GM23338 (cell line): Measurements from ENCODE around the gene NSD1. TPM values are rescaled to one million over a fixed set of nuclear protein-coding genes. Genes with fewer than 3 reads are reported as not detected.

Experiments used
- ATAC-seq: fragments of 200-7000 bp; cut with Tn5 transposase; 3 replicates; pipeline ENCODE4 v1.9.1; 2020
- DNase-seq: peaks from one replicate; pipeline ENCODE4 v3.0.0-alpha.2; 2015; ENCODE audit warnings: low spot score
- H2AFZ ChIP-seq: fragments of 200-600 bp; sonication (generic); 2 replicates; pipeline ENCODE4 v1.8.0; 2016; ENCODE audit warnings: antibody characterized with exemption, mild to moderate bottlenecking, moderate library complexity
- H3F3A ChIP-seq: fragments of 200-600 bp; sonication (generic); replicated peaks from 2 replicates; pipeline ENCODE4 v1.8.0; 2017; ENCODE audit warnings: antibody characterized with exemption, mixed run types, low read depth
- H3K27ac ChIP-seq: fragments of 200-600 bp; sonication (generic); 2 replicates; pipeline ENCODE4 v1.6.1; 2016; ENCODE audit warnings: low read depth
- H3K27me3 ChIP-seq: fragments of 200-600 bp; sonication (generic); 2 replicates; pipeline ENCODE4 v1.8.0; 2016; ENCODE audit warnings: mild to moderate bottlenecking, mixed run types, moderate library complexity; ENCODE audit not compliant: insufficient read depth
- H3K36me3 ChIP-seq: fragments of 200-600 bp; sonication (generic); 2 replicates; pipeline ENCODE4 v1.8.0; 2016; ENCODE audit warnings: mild to moderate bottlenecking; ENCODE audit not compliant: insufficient read depth
- H3K4me1 ChIP-seq: fragments of 200-600 bp; sonication (generic); 2 replicates; pipeline ENCODE4 v1.8.0; 2016; ENCODE audit warnings: mild to moderate bottlenecking, moderate library complexity; ENCODE audit not compliant: insufficient read depth
- H3K4me2 ChIP-seq: fragments of 200-600 bp; sonication (generic); 2 replicates; pipeline ENCODE4 v1.7.1; 2017; ENCODE audit warnings: mixed run types
- H3K4me3 ChIP-seq: fragments of 200-600 bp; sonication (generic); 2 replicates; pipeline ENCODE4 v1.6.1; 2016; ENCODE audit warnings: mixed run types
- H3K79me2 ChIP-seq: fragments of 200-600 bp; sonication (generic); replicated peaks from 2 replicates; pipeline ENCODE4 v1.8.0; 2017; ENCODE audit warnings: mild to moderate bottlenecking; ENCODE audit not compliant: insufficient read depth
- H3K9me2 ChIP-seq: fragments of 200-600 bp; sonication (generic); 2 replicates; pipeline ENCODE4 v1.8.0; 2017; ENCODE audit not compliant: insufficient read depth
- H4K20me1 ChIP-seq: fragments of 200-600 bp; sonication (generic); replicated peaks from 2 replicates; pipeline ENCODE4 v1.8.0; 2017; ENCODE audit warnings: mild to moderate bottlenecking; ENCODE audit not compliant: insufficient read depth
- H3K27ac Mint-ChIP-seq: 2 replicates; pipeline ENCODE4 v1.8.0; 2020; ENCODE audit warnings: inconsistent platforms, mild to moderate bottlenecking, moderate library complexity, mixed read lengths
- H3K27me3 Mint-ChIP-seq: 3 replicates; pipeline ENCODE4 v1.8.0; 2022; ENCODE audit warnings: low read depth, mild to moderate bottlenecking, moderate library complexity, mixed read lengths, inconsistent platforms; ENCODE audit not compliant: insufficient read depth, poor library complexity
- H3K36me3 Mint-ChIP-seq: 3 replicates; pipeline ENCODE4 v1.8.0; 2021; ENCODE audit warnings: low read depth, mild to moderate bottlenecking, inconsistent platforms, moderate library complexity, mixed read lengths
- H3K4me1 Mint-ChIP-seq: 3 replicates; pipeline ENCODE4 v1.8.0; 2020; ENCODE audit warnings: mild to moderate bottlenecking, inconsistent platforms, mixed read lengths
- H3K4me3 Mint-ChIP-seq: 3 replicates; pipeline ENCODE4 v1.8.0; 2021; ENCODE audit warnings: moderate library complexity, mild to moderate bottlenecking, inconsistent platforms, mixed read lengths
- H3K9me3 Mint-ChIP-seq: 3 replicates; pipeline ENCODE4 v1.8.0; 2020; ENCODE audit warnings: moderate library complexity, mild to moderate bottlenecking, inconsistent platforms, mixed read lengths
- CREB1 ChIP-seq: fragments of 250-450 bp; sonication (Bioruptor Pico); IDR thresholded peaks from 2 replicates; pipeline ENCODE4 v1.5.0; 2020; ENCODE audit warnings: low read depth, mild to moderate bottlenecking, moderate library complexity
- CTCF ChIP-seq, 2 experiments: fragments of 200-600 bp in 1 of 2; sonication (generic) in 1 of 2; conservative IDR thresholded peaks; 2 replicates each; pipeline versions ENCODE4 v1.5.1 to v1.6.1; 2016 to 2017; ENCODE audit warnings: antibody characterized with exemption in 2 of 2, low read depth in 2 of 2, mild to moderate bottlenecking in 2 of 2, moderate library complexity in 1 of 2
- ETS1 ChIP-seq: IDR thresholded peaks from 2 replicates; pipeline ENCODE4 v1.6.1; 2016; ENCODE audit warnings: antibody characterized with exemption
- EZH2 ChIP-seq: fragments of 200-600 bp; sonication (generic); IDR thresholded peaks from one replicate; pipeline ENCODE4 v1.8.0; 2017; ENCODE audit warnings: antibody characterized with exemption, mild to moderate bottlenecking, low read depth; ENCODE audit not compliant: unreplicated experiment
- EZH2phosphoT487 ChIP-seq: fragments of 200-600 bp; sonication (generic); IDR thresholded peaks from one replicate; pipeline ENCODE4 v1.8.1; 2018; ENCODE audit warnings: antibody characterized with exemption; ENCODE audit not compliant: unreplicated experiment
- JUNB ChIP-seq: IDR thresholded peaks from one replicate; pipeline ENCODE4 v1.6.1; 2016; ENCODE audit warnings: antibody characterized with exemption; ENCODE audit not compliant: unreplicated experiment
- NANOG ChIP-seq: IDR thresholded peaks from 2 replicates; pipeline ENCODE4 v1.6.1; 2016; ENCODE audit warnings: antibody characterized with exemption, borderline replicate concordance
- POLR2AphosphoS5 ChIP-seq: IDR thresholded peaks from 2 replicates; pipeline ENCODE4 v1.6.1; 2016; ENCODE audit warnings: antibody characterized with exemption, low read depth
- REST ChIP-seq: IDR thresholded peaks from one replicate; pipeline ENCODE4 v1.6.1; 2018; ENCODE audit warnings: antibody characterized with exemption; ENCODE audit not compliant: unreplicated experiment
- STAT1 ChIP-seq: IDR thresholded peaks from one replicate; pipeline ENCODE4 v1.6.1; 2016; ENCODE audit warnings: antibody characterized with exemption; ENCODE audit not compliant: unreplicated experiment
- ZNF114 ChIP-seq: fragments of 250-450 bp; sonication (Bioruptor Pico); IDR thresholded peaks from 2 replicates; pipeline ENCODE4 v1.5.0; 2020; ENCODE audit warnings: mild to moderate bottlenecking, moderate library complexity
- ZNF331 ChIP-seq: fragments of 250-450 bp; sonication (Bioruptor Pico); IDR thresholded peaks from 2 replicates; pipeline ENCODE4 v1.5.0; 2020; ENCODE audit warnings: low read depth, mild to moderate bottlenecking, moderate library complexity
- ZNF462 ChIP-seq: fragments of 250-450 bp; sonication (Bioruptor Pico); IDR thresholded peaks from 2 replicates; pipeline ENCODE4 v1.5.0; 2020; ENCODE audit warnings: mild to moderate bottlenecking, moderate library complexity
- polyA plus RNA-seq: library from polyadenylated mRNA; unstranded; fragments of >200 nt; fragmentation: Nextera tagmentation; extraction: Ambion mirVana; gene quantifications from 2 replicates; pipeline ENCODE4 v1.2.1, GENCODE V29; 2016
- total RNA-seq: library from RNA; depleted of rRNA; stranded (reverse); fragments of >200 nt; shearing (Covaris generic); gene quantifications from 2 replicates; pipeline ENCODE4 v1.2.3, GENCODE V29; 2014

The NSD1 gene
- total and polyA plus RNA-seq, 2 experiments from 2014 or later, result 96.4 to 106 TPM

- Mint-ChIP-seq H3K36me3 (peaks cover 17% of the 10 kb centered on the region; the same call in 2 of the 3 replicates), H3K9me3 (no peaks in the 10 kb centered on the region), H3K4me1 (peaks cover 19% of the 10 kb centered on the region), H3K27ac (peak overlapping the region; percentile 74; the same call in 1 of the 2 replicates), H3K4me3 (peak overlapping the region; percentile 15; the same call in 1 of the 3 replicates), H3K27me3 (peaks cover 12% of the 10 kb centered on the region)
- Histone ChIP-seq H2AFZ (no peak overlapping the region), H4K20me1 (peaks cover under 1% of the 10 kb centered on the region; the same call in 1 of the 2 replicates), H3F3A (0 out of 2 replicates have a peak, but pooled peaks cover 5% of the 10 kb centered on the region), H3K4me3 (no peak overlapping the region), H3K27me3 (no peaks in the 10 kb centered on the region), H3K4me1 (peaks cover 18% of the 10 kb centered on the region), H3K9me2 (no peaks in the 10 kb centered on the region), H3K36me3 (no peaks in the 10 kb centered on the region), H3K79me2 (no peaks in the 10 kb centered on the region), H3K4me2 (no peak overlapping the region), H3K27ac (peak overlapping the region; percentile 53; the same call in 1 of the 2 replicates)
- ATAC-seq, result peak; percentile 12
- TF ChIP-seq STAT1, result no peak
- no peak for TF ChIP-seq REST
- no peak for TF ChIP-seq NANOG
- no peak for TF ChIP-seq CTCF (conservative IDR thresholded peaks at IDR 0.05; ENCODE audit: low read depth in 2 of 2)
- TF ChIP-seq ZNF331 (CRISPR knock-in tag), result no peak
- no peak for TF ChIP-seq ZNF462 (CRISPR knock-in tag)
- TF ChIP-seq EZH2, result no peak
- no peak for TF ChIP-seq ZNF114
- TF ChIP-seq CREB1 (CRISPR knock-in tag), result no peak
- no peak for TF ChIP-seq JUNB
- no peak for TF ChIP-seq POLR2AphosphoS5
- no peak for TF ChIP-seq EZH2phosphoT487
- TF ChIP-seq ETS1, result no peak
- DNase-seq, result no peak
Observed at GRCh38 chr5:177098470-177099141, 35.0 kb upstream of the NSD1 start.
